Left ventricle myocardium inferior (tissue), 1 donor: ENCODE measurements around the gene DCTN5. TPM values are rescaled to one million over a fixed set of nuclear protein-coding genes. Genes with fewer than 3 reads are reported as not detected.
A peak's percentile ranks its signal among the peaks of the same experiment; 100 is the strongest.
"Not testable (repeated sequence)": the region's sequence is repeated elsewhere in the genome, so short reads cannot be mapped to it uniquely, and the experiment has no call there.

Experiments
- DNase-seq: peaks from one replicate; pipeline ENCODE4 v3.0.0-alpha.2; 2020
- H3K27ac ChIP-seq: fragments of 200-600 bp; replicated peaks from 2 replicates; pipeline ENCODE4 v1.8.0; 2021
- H3K27me3 ChIP-seq: fragments of 200-600 bp; 2 replicates; pipeline ENCODE4 v1.8.0; 2021; ENCODE audit warnings: low read depth
- H3K36me3 ChIP-seq: fragments of 200-600 bp; 2 replicates; pipeline ENCODE4 v1.8.0; 2021
- H3K4me1 ChIP-seq: fragments of 200-600 bp; 2 replicates; pipeline ENCODE4 v1.8.0; 2021
- H3K4me3 ChIP-seq: fragments of 200-600 bp; 2 replicates; pipeline ENCODE4 v1.8.0; 2021; ENCODE audit warnings: mild to moderate bottlenecking, moderate library complexity
- H3K9me3 ChIP-seq: fragments of 200-600 bp; replicated peaks from 2 replicates; pipeline ENCODE4 v1.8.0; 2021
- CTCF ChIP-seq: fragments of 200-600 bp; IDR thresholded peaks from 2 replicates; pipeline ENCODE4 v1.8.0; 2021; ENCODE audit warnings: antibody characterized with exemption, mild to moderate bottlenecking, borderline replicate concordance
- intact Hi-C: fragments of 100-400 bp; cut with micrococcal nuclease; formaldehyde crosslinking; loops from one replicate; pipeline ENCODE4 v1.11.0; 2022
- total RNA-seq: library from RNA; stranded (reverse); fragmentation: NEBNext Ultra II Directional; extraction: Animal tissue kit (Norgen Biotek cat#: 25700); gene quantifications from one replicate; pipeline ENCODE4 v1.2.1, GENCODE V29; 2021
- donor health status: DM: no; HTN: yes; CAD: no; lungs with severe emphysema.

DCTN5 gene
- total RNA-seq, 1 donor from 2014 or later: 40.0 TPM

- Histone ChIP-seq H3K27ac (peak overlapping the region; percentile 95), H3K36me3 (peaks cover 35% of the 10 kb centered on the region), H3K4me3 (peak overlapping the region; percentile 96), H3K4me1 (peaks cover 39% of the 10 kb centered on the region), H3K27me3 (no peaks in the 10 kb centered on the region), H3K9me3 (no peaks in the 10 kb centered on the region)
- TF ChIP-seq CTCF: peak; percentile 53
- intact Hi-C loops: no loop called here
- DNase-seq: peak; percentile 19
Measured at GRCh38 chr16:23597003-23597756, 44.1 kb upstream of the DCTN5 start.

GRCh38 chr16:23607726-23608125, 33.5 kb upstream of the DCTN5 start:
- Histone ChIP-seq H3K4me3 (no peak overlapping the region), H3K4me1 (peaks cover 2% of the 10 kb centered on the region), H3K9me3 (no peaks in the 10 kb centered on the region), H3K36me3 (peaks cover 84% of the 10 kb centered on the region), H3K27ac (no peak overlapping the region), H3K27me3 (no peaks in the 10 kb centered on the region)
- intact Hi-C loops: no loop called here
- no peak for TF ChIP-seq CTCF
- no peak for DNase-seq

- intact Hi-C loops: no loop called here
- H3K4me3 ChIP-seq: no peak overlapping the region
- no peak for DNase-seq
- H3K4me1 ChIP-seq: peaks cover 2% of the 10 kb centered on the region
- no peak overlapping the region for H3K27ac ChIP-seq
- H3K36me3 ChIP-seq: peaks cover 83% of the 10 kb centered on the region
- no peaks in the 10 kb centered on the region for H3K9me3 ChIP-seq
- TF ChIP-seq CTCF: no peak
- H3K27me3 ChIP-seq: no peaks in the 10 kb centered on the region
Measured at GRCh38 chr16:23608194-23608593, 33.1 kb upstream of the DCTN5 start.

- H3K27ac ChIP-seq: no peak overlapping the region
- no peak for TF ChIP-seq CTCF
- intact Hi-C loops: no loop called here
- no peaks in the 10 kb centered on the region for H3K27me3 ChIP-seq
- peaks cover 75% of the 10 kb centered on the region for H3K36me3 ChIP-seq
- no peak overlapping the region for H3K4me3 ChIP-seq
- no peak for DNase-seq
- no peaks in the 10 kb centered on the region for H3K9me3 ChIP-seq
- no peaks in the 10 kb centered on the region for H3K4me1 ChIP-seq
Measured at GRCh38 chr16:23609929-23610328, 31.3 kb upstream of the DCTN5 start.

- intact Hi-C loops, H3K9me3 ChIP-seq, H3K27ac ChIP-seq, H3K4me3 ChIP-seq, H3K4me1 ChIP-seq, H3K27me3 ChIP-seq, DNase-seq: not testable (repeated sequence)
- peaks cover 65% of the 10 kb centered on the region for H3K36me3 ChIP-seq
Measured at GRCh38 chr16:23610905-23611304, 30.4 kb upstream of the DCTN5 start.

GRCh38 chr16:23611936-23612335, 29.3 kb upstream of the DCTN5 start:
- no peak for DNase-seq
- no peak overlapping the region for H3K4me3 ChIP-seq
- no peak overlapping the region for H3K27ac ChIP-seq
- no peaks in the 10 kb centered on the region for H3K27me3 ChIP-seq
- no peaks in the 10 kb centered on the region for H3K9me3 ChIP-seq
- intact Hi-C loops: no loop called here
- no peak for TF ChIP-seq CTCF
- peaks cover 64% of the 10 kb centered on the region for H3K36me3 ChIP-seq
- no peaks in the 10 kb centered on the region for H3K4me1 ChIP-seq
